WI38 (cell line): ENCODE results near the gene INPP5A.

ENCODE experiments used
- H3K4me3 ChIP-seq: 2 replicates; pipeline ENCODE4 v1.5.1; 2011; ENCODE audit warnings: low read depth, mild to moderate bottlenecking, control low read depth, low read length
- CTCF ChIP-seq: IDR thresholded peaks from 2 replicates; pipeline ENCODE4 v1.5.1; 2012; ENCODE audit warnings: low read depth, mild to moderate bottlenecking, control low read depth, low read length

The INPP5A gene

DNA sequence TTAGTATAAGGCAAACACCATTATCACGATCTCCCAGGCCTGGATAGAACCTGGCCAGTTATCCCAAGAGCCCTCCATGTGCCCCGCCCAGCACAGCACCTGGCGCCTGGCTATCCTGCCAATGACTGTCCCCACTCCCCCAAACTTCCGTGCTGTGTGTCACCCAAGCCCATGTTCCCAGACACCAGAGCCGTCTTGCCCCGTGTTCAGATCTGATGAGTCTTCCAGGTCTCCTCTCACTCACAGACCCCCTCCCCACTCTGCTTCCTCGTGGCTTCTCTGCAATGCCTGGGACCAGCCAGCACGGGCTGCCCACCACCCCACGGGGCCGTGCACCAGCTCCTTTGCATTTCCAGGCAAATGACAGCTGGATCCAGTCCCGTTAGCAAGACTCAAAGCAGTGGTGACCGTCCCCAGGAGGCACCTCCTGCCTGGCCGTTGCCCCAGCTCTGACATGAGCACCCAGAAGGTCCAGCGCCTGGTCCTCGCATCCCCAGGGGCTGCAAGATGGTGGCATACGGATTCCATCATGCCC lies 43.8 kb upstream of the INPP5A start:
- no peak for TF ChIP-seq CTCF
- no peak overlapping the region for H3K4me3 ChIP-seq

GRCh38 chr10:132494866-132495630 lies 42.5 kb upstream of the INPP5A start:
- no peak for TF ChIP-seq CTCF
- no peak overlapping the region for H3K4me3 ChIP-seq

- TF ChIP-seq CTCF, result no peak
- no peak overlapping the region for H3K4me3 ChIP-seq
Measured at GRCh38 chr10:132496360-132497062, 41.1 kb upstream of the INPP5A start.

GRCh38 chr10:132497063-132497680 lies 40.4 kb upstream of the INPP5A start:
- TF ChIP-seq CTCF, result no peak
- no peak overlapping the region for H3K4me3 ChIP-seq

- no peak overlapping the region for H3K4me3 ChIP-seq
- no peak for TF ChIP-seq CTCF
Measured at GRCh38 chr10:132497861-132498561, 39.6 kb upstream of the INPP5A start.

GRCh38 chr10:132498562-132499366 lies 38.8 kb upstream of the INPP5A start:
- no peak overlapping the region for H3K4me3 ChIP-seq
- no peak for TF ChIP-seq CTCF
